GM18907 (cell line): Measurements from ENCODE around the gene NOL4.

Source experiments
- ATAC-seq: cut with Tn5 transposase; IDR thresholded peaks from one replicate; pipeline ENCODE4 v1.9.1; 2021; ENCODE audit warnings: mild to moderate bottlenecking, moderate library complexity; ENCODE audit not compliant: unreplicated experiment

Gene NOL4

DNA sequence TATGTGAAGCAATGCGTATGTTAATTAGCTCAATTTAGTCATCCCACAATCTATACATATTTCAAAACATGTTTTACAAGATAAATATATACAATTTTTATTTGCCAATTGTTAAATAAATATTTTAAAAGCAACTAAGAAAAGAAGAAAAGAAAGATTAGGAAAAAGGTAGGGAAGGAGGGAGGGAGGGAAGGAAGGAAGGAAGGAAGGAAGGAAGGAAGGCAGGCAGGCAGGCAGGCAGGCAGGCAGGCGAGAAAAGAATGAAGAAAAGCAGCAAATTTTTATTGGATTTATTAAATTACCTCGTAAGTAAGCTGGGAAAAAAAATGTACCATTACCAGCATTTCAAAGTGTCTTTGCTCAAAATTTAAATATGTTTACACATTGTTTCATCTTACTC, 30.5 kb downstream of the NOL4 start:
- no peak for ATAC-seq

- no peak for ATAC-seq
These were observed 34.9 kb downstream of the NOL4 start for GRCh38 chr18:34189656-34190435.
